ENCODE results near the gene MALRD1.

Gene MALRD1

GRCh38 chr10:19461588-19461987, 413.0 kb downstream of the MALRD1 start:
- Histone ChIP-seq H3K4me1 (ENCODE audit: insufficient read depth, low read length, severe bottlenecking) (no peaks in the 10 kb centered on the region), H3K36me3 (ENCODE audit: insufficient read depth, low read length) (no peaks in the 10 kb centered on the region), H3K79me2 (ENCODE audit: insufficient read depth, low read length) (no peaks in the 10 kb centered on the region), H4K20me1 (ENCODE audit: insufficient read depth, low read length) (no peaks in the 10 kb centered on the region), H3K4me2 (ENCODE audit: low read length) (no peak overlapping the region), H3F3A (ENCODE audit: insufficient read depth, low read length) (no peaks in the 10 kb centered on the region), H3K9ac (ENCODE audit: low read length) (no peak overlapping the region), H3K27ac (ENCODE audit: low read depth, low read length, poor library complexity, severe bottlenecking) (no peak overlapping the region), H3K9me2 (ENCODE audit: low read depth, low read length) (no peaks in the 10 kb centered on the region), H3K9me3 (ENCODE audit: low read length) (no peaks in the 10 kb centered on the region), H3K4me3 (ENCODE audit: low read depth, low read length, poor library complexity, severe bottlenecking) (no peak overlapping the region), H3K27me3 (ENCODE audit: insufficient read depth, low read length) (no peaks in the 10 kb centered on the region), H2AFZ (ENCODE audit: low read length) (no peak overlapping the region)
- TF ChIP-seq, protein P1, sequence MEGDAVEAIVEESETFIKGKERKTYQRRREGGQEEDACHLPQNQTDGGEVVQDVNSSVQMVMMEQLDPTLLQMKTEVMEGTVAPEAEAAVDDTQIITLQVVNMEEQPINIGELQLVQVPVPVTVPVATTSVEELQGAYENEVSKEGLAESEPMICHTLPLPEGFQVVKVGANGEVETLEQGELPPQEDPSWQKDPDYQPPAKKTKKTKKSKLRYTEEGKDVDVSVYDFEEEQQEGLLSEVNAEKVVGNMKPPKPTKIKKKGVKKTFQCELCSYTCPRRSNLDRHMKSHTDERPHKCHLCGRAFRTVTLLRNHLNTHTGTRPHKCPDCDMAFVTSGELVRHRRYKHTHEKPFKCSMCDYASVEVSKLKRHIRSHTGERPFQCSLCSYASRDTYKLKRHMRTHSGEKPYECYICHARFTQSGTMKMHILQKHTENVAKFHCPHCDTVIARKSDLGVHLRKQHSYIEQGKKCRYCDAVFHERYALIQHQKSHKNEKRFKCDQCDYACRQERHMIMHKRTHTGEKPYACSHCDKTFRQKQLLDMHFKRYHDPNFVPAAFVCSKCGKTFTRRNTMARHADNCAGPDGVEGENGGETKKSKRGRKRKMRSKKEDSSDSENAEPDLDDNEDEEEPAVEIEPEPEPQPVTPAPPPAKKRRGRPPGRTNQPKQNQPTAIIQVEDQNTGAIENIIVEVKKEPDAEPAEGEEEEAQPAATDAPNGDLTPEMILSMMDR (IDR thresholded peaks at IDR 0.05; ENCODE audit: low read length) = no peak
- no peak for TF ChIP-seq EZH2 (IDR thresholded peaks at IDR 0.05; ENCODE audit: borderline replicate concordance, low read length)

- Histone ChIP-seq H3K4me3 (ENCODE audit: low read depth, low read length, poor library complexity, severe bottlenecking) (no peak overlapping the region), H3K4me2 (ENCODE audit: low read length) (no peak overlapping the region), H3K36me3 (ENCODE audit: insufficient read depth, low read length) (no peaks in the 10 kb centered on the region), H3K4me1 (ENCODE audit: insufficient read depth, low read length, severe bottlenecking) (no peaks in the 10 kb centered on the region), H3K79me2 (ENCODE audit: insufficient read depth, low read length) (no peaks in the 10 kb centered on the region), H3K9me3 (ENCODE audit: low read length) (no peaks in the 10 kb centered on the region), H2AFZ (ENCODE audit: low read length) (no peak overlapping the region), H3F3A (ENCODE audit: insufficient read depth, low read length) (no peaks in the 10 kb centered on the region), H3K9ac (ENCODE audit: low read length) (no peak overlapping the region), H3K27me3 (ENCODE audit: insufficient read depth, low read length) (no peaks in the 10 kb centered on the region), H3K27ac (ENCODE audit: low read depth, low read length, poor library complexity, severe bottlenecking) (no peak overlapping the region), H3K9me2 (ENCODE audit: low read depth, low read length) (no peaks in the 10 kb centered on the region), H4K20me1 (ENCODE audit: insufficient read depth, low read length) (no peaks in the 10 kb centered on the region)
- TF ChIP-seq, protein P1 (IDR thresholded peaks at IDR 0.05; ENCODE audit: low read length) = no peak
- TF ChIP-seq EZH2 (IDR thresholded peaks at IDR 0.05; ENCODE audit: borderline replicate concordance, low read length) = no peak
Observed at GRCh38 chr10:19466709-19467108, 418.1 kb downstream of the MALRD1 start.

DNA sequence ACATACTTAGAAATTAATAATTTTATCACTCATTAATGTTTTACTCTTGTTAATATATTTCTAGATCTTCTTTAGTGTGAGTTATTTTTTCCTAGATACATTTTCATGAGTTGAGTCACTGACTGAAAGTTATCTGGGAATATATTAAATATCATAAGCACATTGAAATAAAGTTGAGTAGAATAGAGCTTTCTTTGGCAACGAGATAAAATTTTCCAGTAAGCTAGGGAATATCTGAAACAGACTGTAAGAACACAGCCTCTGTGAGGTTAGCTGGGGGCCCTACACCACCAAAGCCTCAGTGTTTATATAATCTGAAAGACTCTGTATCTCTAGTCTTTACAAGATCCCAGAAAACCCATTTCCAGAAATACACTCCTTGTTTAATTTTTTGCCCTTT, 419.8 kb downstream of the MALRD1 start:
- Histone ChIP-seq H3K4me1 (ENCODE audit: insufficient read depth, low read length, severe bottlenecking) (no peaks in the 10 kb centered on the region), H3K27ac (ENCODE audit: low read depth, low read length, poor library complexity, severe bottlenecking) (no peak overlapping the region), H3K36me3 (ENCODE audit: insufficient read depth, low read length) (no peaks in the 10 kb centered on the region), H2AFZ (ENCODE audit: low read length) (no peak overlapping the region), H3K79me2 (ENCODE audit: insufficient read depth, low read length) (no peaks in the 10 kb centered on the region), H3K9me2 (ENCODE audit: low read depth, low read length) (no peaks in the 10 kb centered on the region), H3K27me3 (ENCODE audit: insufficient read depth, low read length) (no peaks in the 10 kb centered on the region), H4K20me1 (ENCODE audit: insufficient read depth, low read length) (no peaks in the 10 kb centered on the region), H3F3A (ENCODE audit: insufficient read depth, low read length) (no peaks in the 10 kb centered on the region), H3K9ac (ENCODE audit: low read length) (no peak overlapping the region), H3K4me2 (ENCODE audit: low read length) (no peak overlapping the region), H3K4me3 (ENCODE audit: low read depth, low read length, poor library complexity, severe bottlenecking) (no peak overlapping the region), H3K9me3 (ENCODE audit: low read length) (no peaks in the 10 kb centered on the region)
- TF ChIP-seq, protein P1 (IDR thresholded peaks at IDR 0.05; ENCODE audit: low read length) = no peak
- no peak for TF ChIP-seq EZH2 (IDR thresholded peaks at IDR 0.05; ENCODE audit: borderline replicate concordance, low read length)

All from OCI-LY1 (cell line).